Heart left ventricle (tissue), 16 donors: ENCODE data around the gene GAK. TPM values are rescaled to one million over a fixed set of nuclear protein-coding genes. Genes with fewer than 3 reads are reported as not detected.

Experiments used
- ATAC-seq, 4 donors: fragments of 200-7000 bp; cut with Tn5 transposase; one replicate each; pipeline ENCODE4 v1.9.1; 2020 to 2022; ENCODE audit warnings: moderate library complexity in 4 of 4, mild to moderate bottlenecking in 3 of 4, moderate number of reproducible peaks in 1 of 4
- DNase-seq, 5 donors: peaks; one replicate each; pipeline ENCODE4 v3.0.0-alpha.2; 2020
- H3K27ac ChIP-seq, 12 donors: fragments of 200-600 bp; sonication (generic) in 4 of 12; one replicate each; pipeline versions ENCODE4 v1.5.0 to v1.8.0; 2016 to 2022; ENCODE audit warnings: mild to moderate bottlenecking in 2 of 12
- H3K27me3 ChIP-seq, 9 donors: fragments of 200-600 bp; sonication (generic) in 2 of 9; one replicate each; pipeline versions ENCODE4 v1.5.1 to v1.8.0; 2016 to 2022; ENCODE audit warnings: mild to moderate bottlenecking in 3 of 9
- H3K36me3 ChIP-seq, 9 donors: fragments of 200-600 bp; sonication (generic) in 2 of 9; one replicate each; pipeline versions ENCODE4 v1.5.0 to v1.8.0; 2018 to 2022; ENCODE audit warnings: mild to moderate bottlenecking in 2 of 9
- H3K4me1 ChIP-seq, 12 donors: fragments of 200-600 bp; sonication (generic) in 4 of 12; one replicate each; pipeline versions ENCODE4 v1.5.0 to v1.8.0; 2016 to 2022; ENCODE audit warnings: mild to moderate bottlenecking in 3 of 12
- H3K4me3 ChIP-seq, 12 donors: fragments of 200-600 bp; sonication (generic) in 4 of 12; one replicate each; pipeline versions ENCODE4 v1.5.0 to v1.8.0; 2017 to 2022; ENCODE audit warnings: mild to moderate bottlenecking in 9 of 12, moderate library complexity in 4 of 12
- H3K9me3 ChIP-seq, 12 donors: fragments of 200-600 bp; sonication (generic) in 4 of 12; one replicate each; pipeline versions ENCODE4 v1.5.0 to v1.8.0; 2016 to 2022; ENCODE audit warnings: mild to moderate bottlenecking in 1 of 12
- CTCF ChIP-seq, 12 donors: fragments of 200-600 bp; sonication (generic) in 4 of 12; IDR thresholded peaks; one replicate each; pipeline versions ENCODE4 v1.5.0 to v1.8.0; 2018 to 2022; ENCODE audit warnings: antibody characterized with exemption in 12 of 12, mild to moderate bottlenecking in 5 of 12
- POLR2A ChIP-seq, 2 donors: fragments of 450-650 bp; IDR thresholded peaks; one replicate each; pipeline ENCODE4 v1.6.1; 2017; ENCODE audit warnings: antibody characterized with exemption in 2 of 2, mild to moderate bottlenecking in 2 of 2, moderate library complexity in 2 of 2
- WGBS, 4 donors: extraction: QIAGEN DNeasy Blood & Tissue Kit in 2 of 4; methylation state at CpG; one replicate each; pipeline versions ENCODE4 v1.1.5 to v1.1.7; 2013 to 2018; 5-methylcytosine and 5-hydroxymethylcytosine counted together
- intact Hi-C, 10 donors: fragments of 100-400 bp; cut with DNase I; formaldehyde crosslinking; loops; one replicate each; pipeline versions ENCODE4 v1.11.1 to v1.14.2; 2022
- polyA plus RNA-seq, 2 donors: library from polyadenylated mRNA; stranded (reverse); fragments of 200-250 nt; gene quantifications; one replicate each; pipeline ENCODE4 v1.2.3, GENCODE V29; 2013
- total RNA-seq, 9 donors: library from RNA; depleted of rRNA in 2 of 9; stranded (reverse); fragments of >200 nt in 2 of 9; fragmentation: NEBNext Ultra II Directional in 3 of 9; extraction: Animal tissue kit (Norgen Biotek cat#: 25700) in 3 of 9; gene quantifications; one replicate each; pipeline versions ENCODE4 v1.1.0 to v1.2.4, GENCODE V29; 2016 to 2023
- donor health status: ischemic (EF 13 %, LVEDD 7.1; RV severe dilation, severe dysfunction).
- donor health status: healthy with polysubstance abuse.
- donor health status: DM: no; HTN: yes; CAD: no.
- donor health status: DM: no; HTN: no; CAD: no.
- donor health status: ischemic (EF 25% LVEDD 6.9; RV normal size, moderate dysfunction).
- donor health status: ischemic (EF 25% LVEDD 5.7; RV mildly dilated, moderate dysfunction).
- donor health status: healthy.
- donor health status: DM: yes; HTN: yes; CAD: no.
- donor health status: ischemic (EF 35%, LVEDD 5.7; RV mildly dilated, moderate dysfunction).
- donor health status: nonischemic (EF 11% LVEDD 7.7; RV severe dilation, severe dysfunction).
- donor health status: DM: yes; HTN: yes; CAD: no.
- donor health status: PGD.
- donor health status: ischemic (EF 29% LVEDD 5.4; RV normal size, mild dysfunction).
- donor health status: nonischemic (EF 23%, LVEDD 6.1; RV moderate dilation, normal function).

GAK gene
- total and polyA plus RNA-seq, 11 donors = 22.8 to 55.1 (median 33.8) TPM

GRCh38 chr4:973431-974397 lies 41.6 kb upstream of the GAK start, which contains the start of gene DGKQ:
DGKQ (minus strand) TSS chr4:973569; CDS start chr4:973482, 87 bp downstream.
- Histone ChIP-seq H3K27ac (peak within 1 kb of the TSS in 4 of 12 donors; percentile 40 to 55 (median 48)), H3K4me1 (peaks cover 8 to 32% (median 19%) of the 10 kb centered on the region in 12 donors), H3K36me3 (no peaks in the 10 kb centered on the region), H3K9me3 (no peaks in the 10 kb centered on the region), H3K4me3 (peak within 1 kb of the TSS; percentile 55 to 98 (median 78)), H3K27me3 (peaks cover 0 to 1% (median 0%) of the 10 kb centered on the region in 9 donors)
- ATAC-seq (peak; percentile 90 to 98 (median 97)), DNase-seq (peak; percentile 87 to 96 (median 89))
- intact Hi-C loops = loop anchor here in 1 of 10 donors (5.0 kb wide), 1 partner anchor 41 kb away; the partner anchor contains the start of genes GAK and TMEM175
- TF ChIP-seq CTCF (IDR thresholded peaks at IDR 0.05) (no peak), POLR2A (IDR thresholded peaks at IDR 0.05) (no peak)
- WGBS, 4 donors = 23 to 37% (median 29%) methylated on average over 34 to 123 of the region's 123 CpGs

DNA sequence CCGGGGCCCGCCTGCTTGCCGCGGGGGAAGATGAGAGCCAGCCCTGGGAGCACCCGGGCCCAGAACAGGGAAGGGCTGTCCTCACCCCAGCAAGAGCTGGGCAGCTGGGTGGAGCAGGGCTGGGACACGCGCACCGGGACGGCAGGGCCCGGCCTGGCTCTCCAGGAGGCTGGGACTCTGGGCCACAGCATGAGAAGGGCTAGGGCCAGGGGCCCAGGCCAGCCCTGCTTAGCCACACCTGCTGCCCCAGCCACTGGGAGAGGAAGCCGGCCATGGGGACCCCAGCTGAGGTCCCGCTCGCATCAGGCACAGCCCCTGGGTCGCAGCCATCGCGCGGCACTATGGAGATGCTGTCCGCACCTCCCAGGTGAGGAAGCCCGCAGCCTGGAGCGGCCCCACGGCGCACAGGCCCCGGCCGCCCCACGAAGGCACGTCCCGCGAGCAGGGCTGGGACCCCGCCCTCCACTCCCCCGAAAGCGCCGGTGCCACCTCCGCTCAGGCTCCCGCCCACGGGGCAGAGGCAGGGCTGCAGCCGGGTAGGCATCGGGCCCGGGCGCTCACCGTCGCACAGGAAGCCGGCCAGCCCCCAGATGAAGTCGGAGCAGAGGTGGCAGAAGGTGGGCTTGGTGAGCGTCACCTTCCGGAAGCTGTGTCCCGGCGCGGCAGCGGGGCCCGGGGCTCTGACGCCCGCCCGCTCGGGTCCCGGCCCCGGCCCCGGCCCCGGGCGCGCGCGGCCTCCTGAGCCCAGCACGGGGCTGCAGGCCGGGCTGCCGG lies 40.7 kb upstream of the GAK start:
- no peaks in the 10 kb centered on the region for H3K36me3 ChIP-seq
- DNase-seq (peak in 2 of 5 donors; percentile 46 to 75), ATAC-seq (peak in 3 of 4 donors; percentile 11 to 17 (median 11))
- peak overlapping the region; percentile 55 to 98 (median 78) for H3K4me3 ChIP-seq
- 0 to 1% (median 1%) methylated on average over 16 to 65 of the region's 65 CpGs for WGBS, 4 donors
- peaks cover 0 to 10% (median 0%) of the 10 kb centered on the region in 9 donors for H3K27me3 ChIP-seq
- peak overlapping the region in 4 of 12 donors; percentile 40 to 55 (median 48) for H3K27ac ChIP-seq
- H3K4me1 ChIP-seq = peaks cover 8 to 32% (median 20%) of the 10 kb centered on the region in 12 donors
- TF ChIP-seq POLR2A (IDR thresholded peaks at IDR 0.05) (no peak), CTCF (IDR thresholded peaks at IDR 0.05) (no peak)
- intact Hi-C loops = loop anchor here in 1 of 10 donors (5.0 kb wide), 1 partner anchor 41 kb away; the partner anchor contains the start of genes GAK and TMEM175
- H3K9me3 ChIP-seq = no peaks in the 10 kb centered on the region

DNA sequence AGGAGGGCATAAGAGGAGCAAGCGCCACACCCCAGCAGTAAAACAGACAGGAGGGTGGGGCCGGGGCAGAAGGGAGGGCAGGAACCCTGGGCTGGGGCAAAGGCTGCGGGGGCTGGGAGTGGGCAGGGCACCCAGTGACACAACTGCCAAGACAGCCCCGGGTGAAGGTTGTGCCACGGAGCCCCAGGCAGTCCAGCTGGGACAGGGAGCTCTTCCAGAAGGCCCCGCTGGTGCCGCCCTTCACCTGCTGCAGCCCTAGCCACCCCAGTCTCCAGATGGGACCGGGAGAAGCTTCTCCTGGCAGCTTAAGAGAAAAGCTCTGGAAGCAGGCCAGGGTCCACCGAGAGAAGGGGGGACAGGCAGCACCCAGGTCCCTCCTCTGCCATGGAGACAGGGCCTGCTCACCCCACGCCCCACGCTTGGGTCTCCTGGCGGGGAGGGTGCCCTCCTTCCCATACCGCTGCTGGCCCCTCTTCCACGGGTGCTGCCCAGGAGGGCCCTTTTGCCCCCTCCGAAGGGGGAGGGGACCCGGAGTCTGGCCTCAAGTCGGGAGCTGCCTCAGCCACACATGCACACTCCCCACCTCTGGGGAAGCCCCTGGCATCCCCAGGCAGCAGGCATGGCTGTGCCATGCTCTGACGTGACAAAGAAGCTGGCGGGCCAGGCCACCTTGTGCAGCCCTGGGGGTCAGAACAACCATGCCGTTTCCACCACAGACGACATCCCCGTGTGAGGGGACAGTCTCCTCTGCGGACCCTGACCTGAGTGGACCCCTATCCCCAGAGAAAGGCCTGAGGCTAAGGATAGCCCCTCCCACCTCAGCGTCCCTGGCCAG lies 39.8 kb upstream of the GAK start:
- H3K27me3 ChIP-seq = peaks cover 0 to 13% (median 0%) of the 10 kb centered on the region in 9 donors
- no peaks in the 10 kb centered on the region for H3K9me3 ChIP-seq
- H3K36me3 ChIP-seq = peaks cover 0 to under 1% (median 0%) of the 10 kb centered on the region in 9 donors
- H3K4me1 ChIP-seq = peaks cover 8 to 39% (median 20%) of the 10 kb centered on the region in 12 donors
- peak overlapping the region in 9 of 12 donors; percentile 67 to 98 (median 82) for H3K4me3 ChIP-seq
- no peak for ATAC-seq
- 68 to 76% (median 71%) methylated on average over 17 to 24 of the region's 24 CpGs for WGBS, 4 donors
- H3K27ac ChIP-seq = no peak overlapping the region
- intact Hi-C loops = loop anchor here in 1 of 10 donors (5.0 kb wide), 1 partner anchor 40 kb away; the partner anchor contains the start of genes GAK and TMEM175
- no peak for TF ChIP-seq POLR2A (IDR thresholded peaks at IDR 0.05)
- TF ChIP-seq CTCF (IDR thresholded peaks at IDR 0.05) = no peak
- DNase-seq = peak in 1 of 5 donors; percentile 61
